Uterus (tissue), 4 donors: ENCODE measurements around the gene TWIST2. TPM values are rescaled to one million over a fixed set of nuclear protein-coding genes. Genes with fewer than 3 reads are reported as not detected.

Source experiments
- DNase-seq, 2 donors: peaks; one replicate each; pipeline ENCODE4 v3.0.0-alpha.2; 2019 to 2020
- H3K27ac ChIP-seq, 2 donors: fragments of 200-600 bp; sonication (generic); 1 replicate in 1 of 2; 2 replicates in 1 of 2; pipeline ENCODE4 v1.5.1; 2016 to 2018
- H3K27me3 ChIP-seq, 2 donors: fragments of 200-600 bp; sonication (generic); one replicate each; pipeline ENCODE4 v1.5.1; 2018 to 2019; ENCODE audit warnings: control low read depth in 1 of 2
- H3K36me3 ChIP-seq, 2 donors: fragments of 200-600 bp; sonication (generic); one replicate each; pipeline ENCODE4 v1.5.1; 2019; ENCODE audit warnings: control low read depth in 1 of 2
- H3K4me1 ChIP-seq, 2 donors: fragments of 200-600 bp; sonication (generic); one replicate each; pipeline ENCODE4 v1.5.1; 2018 to 2019; ENCODE audit warnings: control low read depth in 1 of 2
- H3K4me3 ChIP-seq, 2 donors: fragments of 200-600 bp; sonication (generic); 1 replicate in 1 of 2; 2 replicates in 1 of 2; pipeline ENCODE4 v1.5.1; 2018 to 2019; ENCODE audit warnings: mild to moderate bottlenecking in 1 of 2
- H3K9me3 ChIP-seq, 2 donors: fragments of 200-600 bp; sonication (generic); one replicate each; pipeline ENCODE4 v1.5.1; 2019; ENCODE audit warnings: control low read depth in 1 of 2
- CTCF ChIP-seq, 4 experiments: fragments of 200-600 bp in 2 of 4; fragments of 450-650 bp in 2 of 4; sonication (generic) in 2 of 4; IDR thresholded peaks; one replicate each; pipeline ENCODE4 v1.5.1; 2016 to 2019; ENCODE audit warnings: antibody characterized with exemption in 4 of 4, mild to moderate bottlenecking in 2 of 4, moderate library complexity in 1 of 4
- POLR2A ChIP-seq, 2 donors: fragments of 450-650 bp; IDR thresholded peaks; one replicate each; pipeline ENCODE4 v1.6.1; 2016; ENCODE audit warnings: antibody characterized with exemption in 2 of 2, mild to moderate bottlenecking in 1 of 2, moderate library complexity in 1 of 2
- intact Hi-C: fragments of 100-400 bp; cut with DNase I; formaldehyde crosslinking; loops from one replicate; pipeline ENCODE4 v1.15.1; 2023; ENCODE audit warnings: low total_unique reads
- total RNA-seq, 4 donors: library from RNA; depleted of rRNA in 3 of 4; stranded (reverse); fragments of >200 nt in 3 of 4; gene quantifications; one replicate each; pipeline versions ENCODE4 v1.1.0 to v1.2.4, GENCODE V29; 2014 to 2023
- donor health status: DM: yes; HTN: yes; CAD: no.

The TWIST2 gene
- total RNA-seq, 4 donors from 2014 or later: 28.1 to 199 (median 63.9) TPM

GRCh38 chr2:238814815-238815214 is 33.1 kb upstream of the TWIST2 start:
- Histone ChIP-seq H3K4me3 (no peak overlapping the region), H3K27me3 (no peaks in the 10 kb centered on the region), H3K27ac (no peak overlapping the region), H3K9me3 (no peaks in the 10 kb centered on the region), H3K4me1 (no peaks in the 10 kb centered on the region), H3K36me3 (no peaks in the 10 kb centered on the region)
- intact Hi-C loops: no loop called here
- DNase-seq: no peak
- TF ChIP-seq CTCF (IDR thresholded peaks at IDR 0.05) (no peak), POLR2A (IDR thresholded peaks at IDR 0.05) (no peak)

GRCh38 chr2:238816291-238816690 is 31.6 kb upstream of the TWIST2 start:
- no peaks in the 10 kb centered on the region for H3K27me3 ChIP-seq
- no peak overlapping the region for H3K4me3 ChIP-seq
- no peak for DNase-seq
- no peak overlapping the region for H3K27ac ChIP-seq
- H3K36me3 ChIP-seq: no peaks in the 10 kb centered on the region
- intact Hi-C loops: no loop called here
- no peak for TF ChIP-seq POLR2A (IDR thresholded peaks at IDR 0.05)
- no peak for TF ChIP-seq CTCF (IDR thresholded peaks at IDR 0.05)
- no peaks in the 10 kb centered on the region for H3K9me3 ChIP-seq
- H3K4me1 ChIP-seq: no peaks in the 10 kb centered on the region

GRCh38 chr2:238817382-238817781 is 30.5 kb upstream of the TWIST2 start:
- intact Hi-C loops: no loop called here
- Histone ChIP-seq H3K9me3 (no peaks in the 10 kb centered on the region), H3K27me3 (no peaks in the 10 kb centered on the region), H3K36me3 (no peaks in the 10 kb centered on the region), H3K4me3 (no peak overlapping the region), H3K4me1 (no peaks in the 10 kb centered on the region), H3K27ac (no peak overlapping the region)
- TF ChIP-seq CTCF (IDR thresholded peaks at IDR 0.05) (no peak), POLR2A (IDR thresholded peaks at IDR 0.05) (no peak)
- DNase-seq: no peak

GRCh38 chr2:238817891-238818290 is 30.0 kb upstream of the TWIST2 start:
- Histone ChIP-seq H3K27ac (no peak overlapping the region), H3K36me3 (no peaks in the 10 kb centered on the region), H3K27me3 (no peaks in the 10 kb centered on the region), H3K4me1 (no peaks in the 10 kb centered on the region), H3K4me3 (no peak overlapping the region), H3K9me3 (no peaks in the 10 kb centered on the region)
- DNase-seq: no peak
- intact Hi-C loops: no loop called here
- no peak for TF ChIP-seq POLR2A (IDR thresholded peaks at IDR 0.05)
- no peak for TF ChIP-seq CTCF (IDR thresholded peaks at IDR 0.05)

- H3K27me3 ChIP-seq: no peaks in the 10 kb centered on the region
- intact Hi-C loops: no loop called here
- no peak for DNase-seq
These were observed 29.3 kb upstream of the TWIST2 start for GRCh38 chr2:238818561-238818960.

More at GRCh38 chr2:238818561-238818960, 29.3 kb upstream of the TWIST2 start:
- H3K27ac ChIP-seq: no peak overlapping the region
- H3K4me1 ChIP-seq: no peaks in the 10 kb centered on the region
- no peak overlapping the region for H3K4me3 ChIP-seq
- no peak for TF ChIP-seq CTCF (IDR thresholded peaks at IDR 0.05)
- no peak for TF ChIP-seq POLR2A (IDR thresholded peaks at IDR 0.05)
- no peaks in the 10 kb centered on the region for H3K36me3 ChIP-seq
- no peaks in the 10 kb centered on the region for H3K9me3 ChIP-seq
